Calu3 (cell line): ENCODE results near the gene TYROBP. TPM values are rescaled to one million over a fixed set of nuclear protein-coding genes. Genes with fewer than 3 reads are reported as not detected.
A peak's percentile ranks its signal among the peaks of the same experiment; 100 is the strongest.
"Not testable (repeated sequence)": the region's sequence is repeated elsewhere in the genome, so short reads cannot be mapped to it uniquely, and the experiment has no call there.

ENCODE experiments used
- BruUV-seq: library from RNA; stranded (reverse); fragments of 400-500 nt; replicated peaks from 2 replicates; lab custom pipeline; 2021; lab: Mats Ljungman, UMichigan
- CTCF ChIA-PET: fragments of 300-600 bp; sonication (Branson Sonifier 250); formaldehyde crosslinking; loops from one replicate; lab custom pipeline; 2022; ENCODE audit warnings: antibody characterized with exemption; lab: Charles Lee
- DNase-seq: peaks from one replicate; pipeline ENCODE4 v3.0.0; 2022
- H3K27ac Mint-ChIP-seq: one replicate; pipeline ENCODE4 v1.8.0; 2022; ENCODE audit warnings: mixed read lengths; ENCODE audit not compliant: unreplicated experiment
- H3K27me3 Mint-ChIP-seq: one replicate; pipeline ENCODE4 v1.8.0; 2022; ENCODE audit warnings: mixed read lengths; ENCODE audit not compliant: unreplicated experiment
- H3K36me3 Mint-ChIP-seq: one replicate; pipeline ENCODE4 v1.8.0; 2022; ENCODE audit warnings: mild to moderate bottlenecking, moderate library complexity, mixed read lengths; ENCODE audit not compliant: insufficient read depth, unreplicated experiment
- H3K4me1 Mint-ChIP-seq: one replicate; pipeline ENCODE4 v1.8.0; 2022; ENCODE audit warnings: mild to moderate bottlenecking, low read depth, mixed read lengths; ENCODE audit not compliant: unreplicated experiment
- H3K4me3 Mint-ChIP-seq: one replicate; pipeline ENCODE4 v1.8.0; 2022; ENCODE audit warnings: mild to moderate bottlenecking, low read depth, moderate library complexity, mixed read lengths; ENCODE audit not compliant: unreplicated experiment
- H3K9me3 Mint-ChIP-seq: one replicate; pipeline ENCODE4 v1.8.0; 2022; ENCODE audit warnings: low read depth, mixed read lengths; ENCODE audit not compliant: unreplicated experiment
- intact Hi-C: fragments of 100-400 bp; cut with micrococcal nuclease; formaldehyde crosslinking; loops from one replicate; pipeline ENCODE4 v1.10.0; 2022; ENCODE audit not compliant: unreplicated experiment
- total RNA-seq: library from RNA; stranded (reverse); gene quantifications from 2 replicates; pipeline ENCODE4 v1.2.3, GENCODE V29; 2022
- TF ChIP-seq, protein P1 (sequence below): fragments of 200-600 bp; IDR thresholded peaks from one replicate; pipeline ENCODE4 v1.8.0; 2022; ENCODE audit warnings: antibody characterized with exemption; ENCODE audit not compliant: unreplicated experiment

Gene TYROBP
- total RNA-seq, 1 experiment from 2014 or later: not detected

GRCh38 chr19:35911790-35912189, 3.7 kb upstream of the TYROBP start:
- Mint-ChIP-seq H3K27me3 (peaks cover 14% of the 10 kb centered on the region), H3K36me3 (no peaks in the 10 kb centered on the region), H3K27ac (no peak overlapping the region), H3K9me3 (no peaks in the 10 kb centered on the region), H3K4me3 (no peak overlapping the region), H3K4me1 (no peaks in the 10 kb centered on the region)
- intact Hi-C loops: no loop called here
- DNase-seq: peak; percentile 53
- BruUV-seq: no TSS peak
- TF ChIP-seq, protein P1, sequence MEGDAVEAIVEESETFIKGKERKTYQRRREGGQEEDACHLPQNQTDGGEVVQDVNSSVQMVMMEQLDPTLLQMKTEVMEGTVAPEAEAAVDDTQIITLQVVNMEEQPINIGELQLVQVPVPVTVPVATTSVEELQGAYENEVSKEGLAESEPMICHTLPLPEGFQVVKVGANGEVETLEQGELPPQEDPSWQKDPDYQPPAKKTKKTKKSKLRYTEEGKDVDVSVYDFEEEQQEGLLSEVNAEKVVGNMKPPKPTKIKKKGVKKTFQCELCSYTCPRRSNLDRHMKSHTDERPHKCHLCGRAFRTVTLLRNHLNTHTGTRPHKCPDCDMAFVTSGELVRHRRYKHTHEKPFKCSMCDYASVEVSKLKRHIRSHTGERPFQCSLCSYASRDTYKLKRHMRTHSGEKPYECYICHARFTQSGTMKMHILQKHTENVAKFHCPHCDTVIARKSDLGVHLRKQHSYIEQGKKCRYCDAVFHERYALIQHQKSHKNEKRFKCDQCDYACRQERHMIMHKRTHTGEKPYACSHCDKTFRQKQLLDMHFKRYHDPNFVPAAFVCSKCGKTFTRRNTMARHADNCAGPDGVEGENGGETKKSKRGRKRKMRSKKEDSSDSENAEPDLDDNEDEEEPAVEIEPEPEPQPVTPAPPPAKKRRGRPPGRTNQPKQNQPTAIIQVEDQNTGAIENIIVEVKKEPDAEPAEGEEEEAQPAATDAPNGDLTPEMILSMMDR: no peak
- CTCF ChIA-PET: interaction anchor here (1.2 kb wide), 1 partner anchor 12 kb away, joined by 3 read pairs; the partner anchor contains the start of gene NFKBID

GRCh38 chr19:35911173-35911572, 3.1 kb upstream of the TYROBP start:
- Mint-ChIP-seq H3K36me3 (no peaks in the 10 kb centered on the region), H3K9me3 (no peaks in the 10 kb centered on the region), H3K4me1 (no peaks in the 10 kb centered on the region), H3K4me3 (no peak overlapping the region), H3K27me3 (peaks cover 14% of the 10 kb centered on the region), H3K27ac (no peak overlapping the region)
- intact Hi-C loops: no loop called here
- CTCF ChIA-PET: interaction anchor here (1.2 kb wide), 1 partner anchor 11 kb away, joined by 3 read pairs; the partner anchor contains the start of gene NFKBID
- TF ChIP-seq, protein P1: no peak
- no peak for DNase-seq
- no TSS peak for BruUV-seq

DNA sequence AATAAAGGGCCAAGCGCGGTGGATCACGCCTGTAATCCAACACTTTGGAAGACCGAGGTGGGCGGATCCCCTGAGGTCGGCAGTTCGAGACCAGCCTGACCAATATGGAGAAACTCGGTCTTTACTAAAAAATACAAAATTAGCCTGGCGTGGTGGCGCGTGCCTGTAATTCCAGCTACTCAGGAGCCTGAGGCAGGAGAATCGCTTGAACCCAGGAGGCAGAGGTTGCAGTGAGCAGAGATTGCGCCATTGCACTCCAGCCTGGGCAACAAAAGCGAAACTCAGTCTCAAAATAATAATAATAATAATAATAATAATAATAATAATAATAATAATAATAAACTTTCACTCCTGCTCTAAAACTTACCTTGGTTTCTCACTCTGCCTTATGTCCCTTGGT, 2.3 kb upstream of the TYROBP start:
- H3K27ac Mint-ChIP-seq, BruUV-seq, H3K9me3 Mint-ChIP-seq, CTCF ChIA-PET, intact Hi-C loops, H3K4me1 Mint-ChIP-seq, DNase-seq, H3K36me3 Mint-ChIP-seq, H3K4me3 Mint-ChIP-seq: not testable (repeated sequence)
- peaks cover 12% of the 10 kb centered on the region for H3K27me3 Mint-ChIP-seq

- no peak for DNase-seq
- Mint-ChIP-seq H3K4me1 (no peaks in the 10 kb centered on the region), H3K27ac (no peak overlapping the region), H3K36me3 (no peaks in the 10 kb centered on the region), H3K9me3 (no peaks in the 10 kb centered on the region), H3K4me3 (no peak overlapping the region), H3K27me3 (peaks cover 5% of the 10 kb centered on the region)
- TF ChIP-seq, protein P1: no peak
- no TSS peak for BruUV-seq
- intact Hi-C loops: no loop called here
- CTCF ChIA-PET: no interaction called here
Observed at GRCh38 chr19:35909684-35910035, 1.6 kb upstream of the TYROBP start.

DNA sequence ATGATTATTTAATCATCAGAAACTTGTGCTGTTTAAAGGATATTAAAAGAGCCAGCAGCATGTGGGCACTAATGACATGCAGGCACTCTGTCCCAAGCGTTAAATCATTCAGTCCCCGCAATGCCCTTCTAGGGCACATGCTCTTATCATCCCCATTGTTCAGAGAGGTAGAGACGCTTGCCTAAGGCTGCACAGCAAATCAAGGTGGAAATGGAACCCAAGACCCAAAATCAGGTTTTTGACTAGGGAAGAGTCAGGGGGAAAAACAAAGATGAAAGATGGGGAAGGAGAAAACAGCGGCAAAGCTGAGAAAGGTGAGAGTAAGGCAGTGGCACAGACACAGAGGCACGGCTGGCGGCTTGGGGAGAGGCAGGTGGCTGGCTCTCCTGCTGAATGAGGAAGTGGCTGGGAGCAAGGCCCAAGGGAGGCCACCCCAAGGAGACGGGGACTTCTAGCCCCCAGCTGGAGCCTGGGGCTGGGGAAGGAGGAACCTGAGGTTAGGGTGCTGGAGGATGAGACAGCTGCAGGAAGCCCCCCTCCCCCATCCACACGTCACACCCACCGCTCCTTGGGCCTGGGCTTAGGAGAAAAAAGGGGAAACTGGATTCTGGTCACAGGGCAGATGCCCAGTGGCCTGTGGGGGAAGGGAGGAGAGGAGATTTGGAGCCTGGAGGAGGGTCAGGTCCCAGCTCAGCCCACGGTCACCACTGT, 1.0 kb upstream of the TYROBP start:
- Mint-ChIP-seq H3K27ac (no peak overlapping the region), H3K27me3 (peaks cover 2% of the 10 kb centered on the region), H3K36me3 (no peaks in the 10 kb centered on the region), H3K4me3 (no peak overlapping the region), H3K9me3 (no peaks in the 10 kb centered on the region), H3K4me1 (no peaks in the 10 kb centered on the region)
- CTCF ChIA-PET: no interaction called here
- BruUV-seq: no TSS peak
- TF ChIP-seq, protein P1: no peak
- no peak for DNase-seq
- intact Hi-C loops: no loop called here
